H1 (cell line): Measurements from ENCODE around the gene CARM1. TPM values are rescaled to one million over a fixed set of nuclear protein-coding genes. Genes with fewer than 3 reads are reported as not detected.

Experiments
- ATF3 ChIP-seq: IDR thresholded peaks from 2 replicates; pipeline ENCODE4 v1.6.1; 2011; ENCODE audit warnings: low read depth, mild to moderate bottlenecking, low read length; ENCODE audit not compliant: insufficient read depth
- polyA plus RNA-seq, 7 experiments: library from polyadenylated mRNA; depleted of rRNA in 3 of 7; stranded (reverse) in 5 of 7; unstranded in 2 of 7; fragments of >200 nt in 5 of 7; fragments of 200-250 nt in 2 of 7; gene quantifications; 1 replicate in 5 of 7; 2 replicates in 1 of 7; 4 replicates in 1 of 7; pipeline versions ENCODE4 v1.2.1 to v1.2.3, GENCODE V29; 2011 to 2013; ENCODE audit warnings: missing spikeins in 2 of 7, mixed read lengths in 2 of 7
- total RNA-seq: library from RNA; stranded (reverse); fragmentation: NEBNext Ultra II Directional; extraction: Animal tissue kit (Norgen Biotek cat#: 25700); gene quantifications from 2 replicates; pipeline ENCODE4 v1.2.1, GENCODE V29; 2021

CARM1 gene
- total and polyA plus RNA-seq, 2 of the 8 experiments (the other 6 are each of a cell fraction or from before 2014, with no cell fraction given) = 134 to 164 TPM

- no peak for TF ChIP-seq ATF3
- TF ChIP-seq, all 59 proteins: peak for 3
These were observed 14.1 kb downstream of the CARM1 start (continued) for GRCh38 chr19:10885201-10886169.
